Mucosa of descending colon (tissue), 3 donors: ENCODE results near the gene ST13. TPM values are rescaled to one million over a fixed set of nuclear protein-coding genes. Genes with fewer than 3 reads are reported as not detected.
"Not testable (repeated sequence)": the region's sequence is repeated elsewhere in the genome, so short reads cannot be mapped to it uniquely, and the experiment has no call there.

Experiments
- ATAC-seq: fragments of 200-7000 bp; cut with Tn5 transposase; one replicate; pipeline ENCODE4 v1.9.1; 2020; ENCODE audit warnings: mild to moderate bottlenecking, moderate library complexity
- DNase-seq, 3 donors: peaks; one replicate each; pipeline ENCODE4 v3.0.0-alpha.2; 2020
- H3K36me3 ChIP-seq: fragments of 200-600 bp; one replicate; pipeline ENCODE4 v1.8.0; 2021; ENCODE audit warnings: low read depth, mild to moderate bottlenecking
- H3K4me1 ChIP-seq: fragments of 200-600 bp; one replicate; pipeline ENCODE4 v1.8.0; 2021; ENCODE audit warnings: low read depth, mild to moderate bottlenecking
- H3K4me3 ChIP-seq: fragments of 200-600 bp; one replicate; pipeline ENCODE4 v1.8.0; 2021; ENCODE audit warnings: mild to moderate bottlenecking
- H3K9me3 ChIP-seq: fragments of 200-600 bp; one replicate; pipeline ENCODE4 v1.8.0; 2021; ENCODE audit warnings: mild to moderate bottlenecking
- intact Hi-C, 2 donors: fragments of 100-400 bp; cut with DNase I in 1 of 2; cut with micrococcal nuclease in 1 of 2; formaldehyde crosslinking; loops; one replicate each; pipeline versions ENCODE4 v1.11.0 to v1.11.1; 2022; cut with DNase I, micrococcal nuclease
- microRNA-seq: library from miRNA; unstranded; fragments of <30 nt; microRNA quantifications from one replicate; pipeline ENCODE4, GENCODE V29; 2019
- total RNA-seq, 3 donors: library from RNA; stranded (reverse); fragmentation: NEBNext Ultra II Directional in 2 of 3; extraction: Animal tissue kit (Norgen Biotek cat#: 25700) in 2 of 3; gene quantifications; one replicate each; pipeline versions ENCODE4 v1.2.1 to v1.2.4, GENCODE V29; 2021 to 2023
- TF ChIP-seq, protein P1 (sequence below): fragments of 200-600 bp; IDR thresholded peaks from one replicate; pipeline ENCODE4 v1.8.0; 2022; ENCODE audit warnings: antibody characterized with exemption, mild to moderate bottlenecking
- donor health status: DM: no; HTN: no; CAD: no; lungs with moderate emphysema.
- donor health status: DM: no; HTN: no; CAD: no.
- donor health status: DM: no; HTN: yes; CAD: no.

Gene ST13
- total RNA-seq, 3 donors from 2014 or later: 151 to 278 (median 151) TPM

DNA sequence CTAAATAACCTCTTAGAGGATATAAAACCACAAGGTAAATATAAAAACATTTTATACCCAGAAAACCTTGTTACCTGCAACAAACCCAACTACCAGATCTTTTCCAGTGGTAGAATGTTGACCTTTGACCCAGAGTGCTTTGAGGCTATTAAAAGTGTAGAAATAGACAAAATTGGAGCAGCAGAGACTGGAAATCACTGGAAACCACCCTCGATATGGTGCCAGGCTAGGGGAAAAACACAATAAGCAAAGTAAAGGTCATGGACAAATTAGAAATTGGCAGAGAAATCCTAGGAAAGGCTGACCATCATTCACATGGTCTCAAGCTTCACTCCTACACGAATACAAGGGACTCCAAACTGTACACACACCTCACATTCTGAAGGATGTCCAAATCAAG, 64.0 kb downstream of the ST13 start:
- H3K36me3 ChIP-seq: no peaks in the 10 kb centered on the region

DNA sequence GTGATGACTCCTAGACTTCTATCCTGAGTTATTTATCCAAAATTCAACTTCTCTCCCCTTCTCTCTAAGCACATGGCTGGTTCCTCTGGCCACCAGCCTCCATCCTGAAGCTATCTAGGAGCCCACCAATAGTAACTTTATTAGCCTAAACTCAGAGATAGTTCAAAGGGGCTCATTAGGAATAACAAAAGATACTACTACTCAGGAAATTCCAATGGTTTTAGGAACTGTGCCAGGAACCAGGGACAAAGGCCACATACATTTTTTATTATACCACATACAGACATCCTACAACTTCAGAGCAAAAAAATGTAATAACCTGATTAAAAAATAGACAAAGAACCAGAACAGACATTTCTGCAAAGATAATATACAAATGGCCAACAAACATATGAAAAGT, 65.2 kb downstream of the ST13 start:
- DNase-seq: no peak
- no peaks in the 10 kb centered on the region for H3K4me1 ChIP-seq
- intact Hi-C loops: no loop called here
- TF ChIP-seq, protein P1, sequence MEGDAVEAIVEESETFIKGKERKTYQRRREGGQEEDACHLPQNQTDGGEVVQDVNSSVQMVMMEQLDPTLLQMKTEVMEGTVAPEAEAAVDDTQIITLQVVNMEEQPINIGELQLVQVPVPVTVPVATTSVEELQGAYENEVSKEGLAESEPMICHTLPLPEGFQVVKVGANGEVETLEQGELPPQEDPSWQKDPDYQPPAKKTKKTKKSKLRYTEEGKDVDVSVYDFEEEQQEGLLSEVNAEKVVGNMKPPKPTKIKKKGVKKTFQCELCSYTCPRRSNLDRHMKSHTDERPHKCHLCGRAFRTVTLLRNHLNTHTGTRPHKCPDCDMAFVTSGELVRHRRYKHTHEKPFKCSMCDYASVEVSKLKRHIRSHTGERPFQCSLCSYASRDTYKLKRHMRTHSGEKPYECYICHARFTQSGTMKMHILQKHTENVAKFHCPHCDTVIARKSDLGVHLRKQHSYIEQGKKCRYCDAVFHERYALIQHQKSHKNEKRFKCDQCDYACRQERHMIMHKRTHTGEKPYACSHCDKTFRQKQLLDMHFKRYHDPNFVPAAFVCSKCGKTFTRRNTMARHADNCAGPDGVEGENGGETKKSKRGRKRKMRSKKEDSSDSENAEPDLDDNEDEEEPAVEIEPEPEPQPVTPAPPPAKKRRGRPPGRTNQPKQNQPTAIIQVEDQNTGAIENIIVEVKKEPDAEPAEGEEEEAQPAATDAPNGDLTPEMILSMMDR: no peak
- no peaks in the 10 kb centered on the region for H3K9me3 ChIP-seq
- no peak for ATAC-seq
- no peaks in the 10 kb centered on the region for H3K36me3 ChIP-seq
- H3K4me3 ChIP-seq: no peak overlapping the region

More for the DNA sequence above, 64.0 kb downstream of the ST13 start:
- DNase-seq (no peak), ATAC-seq (no peak)
- no peaks in the 10 kb centered on the region for H3K9me3 ChIP-seq
- intact Hi-C loops: no loop called here
- no peak overlapping the region for H3K4me3 ChIP-seq
- TF ChIP-seq, protein P1: no peak
- no peaks in the 10 kb centered on the region for H3K4me1 ChIP-seq

GRCh38 chr22:40789131-40789530, 67.3 kb downstream of the ST13 start:
- no peak for DNase-seq
- H3K36me3 ChIP-seq: no peaks in the 10 kb centered on the region
- intact Hi-C loops: no loop called here
- no peaks in the 10 kb centered on the region for H3K9me3 ChIP-seq
- no peaks in the 10 kb centered on the region for H3K4me1 ChIP-seq
- TF ChIP-seq, protein P1: no peak
- no peak overlapping the region for H3K4me3 ChIP-seq
- no peak for ATAC-seq

GRCh38 chr22:40782521-40782920, 73.9 kb downstream of the ST13 start:
- TF ChIP-seq, protein P1: no peak
- intact Hi-C loops: no loop called here
- no peak for ATAC-seq

DNA sequence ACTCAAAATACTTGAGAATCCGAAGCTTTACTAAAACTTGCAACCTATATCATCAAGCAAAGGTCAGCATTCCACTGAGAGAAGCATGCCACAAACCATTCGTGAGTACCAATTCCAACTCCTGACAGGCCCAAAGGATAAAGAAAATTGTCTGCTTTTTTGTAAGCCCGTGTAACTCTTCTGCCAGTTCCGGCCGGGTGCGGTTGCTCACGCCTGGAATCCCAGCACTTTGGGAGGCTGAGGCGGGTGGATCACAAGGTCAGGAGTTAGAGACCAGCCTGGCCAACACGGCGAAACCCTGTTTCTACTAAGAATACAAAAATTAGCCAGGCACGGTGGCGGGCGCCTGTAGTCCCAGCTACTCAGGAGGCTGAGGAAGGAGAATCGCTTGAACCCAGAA, 74.7 kb downstream of the ST13 start:
- DNase-seq, H3K4me3 ChIP-seq, ATAC-seq, H3K36me3 ChIP-seq, H3K4me1 ChIP-seq, intact Hi-C loops, H3K9me3 ChIP-seq: not testable (repeated sequence)

More at GRCh38 chr22:40782521-40782920, 73.9 kb downstream of the ST13 start:
- no peaks in the 10 kb centered on the region for H3K36me3 ChIP-seq
- H3K9me3 ChIP-seq: no peaks in the 10 kb centered on the region
- no peak overlapping the region for H3K4me3 ChIP-seq
- no peak for DNase-seq
- H3K4me1 ChIP-seq: no peaks in the 10 kb centered on the region

Small RNA genes within 50 kb of the gene (microRNA-seq; reads per million reads assigned to microRNA genes)
- gene MIR4766: not detected

Other genes starting within 250 kb of the ST13 start
- gene MRTFA, start 219.9 kb downstream of the ST13 start, total RNA-seq: 10 to 100 TPM; 32.4 to 45.3 (median 35.0) TPM
- gene MCHR1, start 177.2 kb downstream of the ST13 start, total RNA-seq: under 1 TPM in 1 of 3 donors, not detected in 2; 0.41 TPM
- 10 to 100 TPM in 2 of 3 donors, 1 to 10 TPM in 1; 8.7 to 12.1 (median 11.9) TPM for gene SLC25A17, start 37.3 kb downstream of the ST13 start, total RNA-seq
- 10 to 100 TPM in 2 of 3 donors, 1 to 10 TPM in 1; 9.8 to 21.7 (median 14.6) TPM for gene XPNPEP3, start 509 bp upstream of the ST13 start, total RNA-seq
- gene DNAJB7, start 5.5 kb upstream of the ST13 start, total RNA-seq: under 1 TPM; 0.14 to 0.90 (median 0.25) TPM
- gene RBX1, start 94.7 kb upstream of the ST13 start, total RNA-seq: 10 to 100 TPM; 29.3 to 40.7 (median 38.2) TPM
- 10 to 100 TPM; 61.7 to 92.1 (median 88.1) TPM for gene EP300, start 236.0 kb upstream of the ST13 start, total RNA-seq